Natural killer cell (primary cell): ENCODE results near the gene CD58. TPM values are rescaled to one million over a fixed set of nuclear protein-coding genes. Genes with fewer than 3 reads are reported as not detected.

Experiments
- ATAC-seq, 3 donors: fragments of 150-1000 bp in 2 of 3; fragments of 200-7000 bp in 1 of 3; cut with Tn5 transposase; 1 replicate in 1 of 3; 2 replicates in 2 of 3; pipeline ENCODE4 v1.10.0; 2021; ENCODE audit warnings: mild to moderate bottlenecking in 2 of 3, moderate library complexity in 2 of 3
- DNase-seq, 2 donors: peaks; one replicate each; pipeline versions ENCODE4 v3.0.0 to v3.0.0-alpha.2; 2013 to 2021; ENCODE audit warnings: mixed read lengths in 1 of 2
- H3K27ac ChIP-seq: one replicate; pipeline ENCODE4 v1.5.1; 2013; ENCODE audit warnings: mild to moderate bottlenecking, low read length
- H3K27me3 ChIP-seq: one replicate; pipeline ENCODE4 v1.6.1; 2013; ENCODE audit warnings: low read length; ENCODE audit not compliant: control insufficient read depth, insufficient read depth
- H3K36me3 ChIP-seq: one replicate; pipeline ENCODE4 v1.6.1; 2013; ENCODE audit warnings: low read length; ENCODE audit not compliant: control insufficient read depth, insufficient read depth
- H3K4me1 ChIP-seq: one replicate; pipeline ENCODE4 v1.6.1; 2013; ENCODE audit warnings: low read length; ENCODE audit not compliant: control insufficient read depth, insufficient read depth
- H3K4me3 ChIP-seq: one replicate; pipeline ENCODE4 v1.5.1; 2013; ENCODE audit warnings: low read length
- H3K9me3 ChIP-seq: one replicate; pipeline ENCODE4 v1.6.1; 2013; ENCODE audit warnings: low read length; ENCODE audit not compliant: control insufficient read depth, insufficient read depth
- H3K27ac Mint-ChIP-seq, 2 donors: one replicate each; pipeline ENCODE4 v1.8.0; 2022; ENCODE audit warnings: mild to moderate bottlenecking in 2 of 2, mixed read lengths in 2 of 2, moderate library complexity in 1 of 2
- H3K27me3 Mint-ChIP-seq, 2 donors: one replicate each; pipeline ENCODE4 v1.8.0; 2022; ENCODE audit warnings: low read depth in 2 of 2, mixed read lengths in 2 of 2
- H3K36me3 Mint-ChIP-seq: one replicate; pipeline ENCODE4 v1.8.0; 2022; ENCODE audit warnings: mixed read lengths
- H3K4me1 Mint-ChIP-seq, 2 donors: one replicate each; pipeline ENCODE4 v1.8.0; 2022; ENCODE audit warnings: mixed read lengths in 2 of 2
- H3K4me3 Mint-ChIP-seq: one replicate; pipeline ENCODE4 v1.8.0; 2022; ENCODE audit warnings: mild to moderate bottlenecking, moderate library complexity, mixed read lengths
- H3K9me3 Mint-ChIP-seq, 2 donors: one replicate each; pipeline ENCODE4 v1.8.0; 2022; ENCODE audit warnings: mixed read lengths in 2 of 2
- WGBS: methylation state at CpG from one replicate; pipeline ENCODE4 v1.1.7; 2013; ENCODE audit warnings: missing lambda C conversion rate; ENCODE audit not compliant: insufficient coverage; 5-methylcytosine and 5-hydroxymethylcytosine counted together
- intact Hi-C: fragments of 100-400 bp; cut with micrococcal nuclease; formaldehyde crosslinking; loops from one replicate; pipeline ENCODE4 v1.14.2; 2022
- total RNA-seq, 4 donors: library from RNA; stranded (reverse); fragments of 120-200 nt in 1 of 4; gene quantifications; one replicate each; pipeline versions ENCODE4 v1.2.3 to v1.2.4, GENCODE V29; 2013 to 2022
- TF ChIP-seq, protein P1 (sequence below): fragments of 200-600 bp; IDR thresholded peaks from one replicate; pipeline ENCODE4 v1.8.0; 2022; ENCODE audit warnings: antibody characterized with exemption

CD58 gene
- total RNA-seq, 3 donors from 2014 or later (not counting 1 experiment from before 2014, with no cell fraction given), result 27.4 to 34.0 (median 28.6) TPM

DNA sequence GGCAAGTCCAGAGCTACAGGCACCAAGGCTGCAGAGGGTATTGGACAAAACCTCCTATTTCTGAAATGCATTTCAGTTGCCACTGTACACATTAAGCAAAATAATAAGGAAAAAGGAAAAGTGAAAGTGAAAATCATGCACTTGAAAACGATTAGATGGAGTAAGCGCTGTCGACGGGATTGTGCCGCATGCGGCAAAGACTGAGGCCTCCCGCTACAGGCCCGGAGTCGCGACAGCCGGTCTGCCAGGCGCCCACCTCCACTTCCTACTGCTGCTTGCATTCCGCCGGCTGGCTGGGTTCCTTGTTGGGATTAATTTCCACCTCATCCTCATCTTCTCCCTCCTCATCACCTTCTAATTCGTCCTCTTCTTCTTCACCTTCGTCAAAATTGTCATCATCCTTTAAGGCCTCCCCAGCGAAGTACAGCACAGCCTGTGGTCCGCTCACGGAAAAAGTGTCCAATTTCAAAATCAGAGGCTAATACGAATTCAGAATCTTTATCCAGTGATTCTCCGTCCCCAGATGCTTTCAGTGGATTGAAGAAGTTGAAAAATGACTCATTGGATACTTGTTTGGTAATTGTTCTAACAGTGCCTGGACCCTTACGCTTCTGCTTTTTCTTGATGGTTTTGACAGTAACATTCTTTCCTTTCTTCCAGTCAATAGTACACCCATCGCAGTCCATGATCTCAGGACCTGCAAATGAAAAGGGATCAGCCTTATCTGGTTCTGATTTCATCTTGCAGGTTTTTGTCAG lies 38.0 kb downstream of the CD58 start:
- WGBS, result 97% methylated on average over 22 of the region's 23 CpGs
- no peaks in the 10 kb centered on the region for H3K9me3 ChIP-seq
- H3K9me3 Mint-ChIP-seq, result no peaks in the 10 kb centered on the region
- no peak overlapping the region for H3K4me3 ChIP-seq
- peak overlapping the region in 1 of 2 donors; percentile 63 for H3K27ac Mint-ChIP-seq
- no peak overlapping the region for H3K27ac ChIP-seq
- TF ChIP-seq, protein P1, sequence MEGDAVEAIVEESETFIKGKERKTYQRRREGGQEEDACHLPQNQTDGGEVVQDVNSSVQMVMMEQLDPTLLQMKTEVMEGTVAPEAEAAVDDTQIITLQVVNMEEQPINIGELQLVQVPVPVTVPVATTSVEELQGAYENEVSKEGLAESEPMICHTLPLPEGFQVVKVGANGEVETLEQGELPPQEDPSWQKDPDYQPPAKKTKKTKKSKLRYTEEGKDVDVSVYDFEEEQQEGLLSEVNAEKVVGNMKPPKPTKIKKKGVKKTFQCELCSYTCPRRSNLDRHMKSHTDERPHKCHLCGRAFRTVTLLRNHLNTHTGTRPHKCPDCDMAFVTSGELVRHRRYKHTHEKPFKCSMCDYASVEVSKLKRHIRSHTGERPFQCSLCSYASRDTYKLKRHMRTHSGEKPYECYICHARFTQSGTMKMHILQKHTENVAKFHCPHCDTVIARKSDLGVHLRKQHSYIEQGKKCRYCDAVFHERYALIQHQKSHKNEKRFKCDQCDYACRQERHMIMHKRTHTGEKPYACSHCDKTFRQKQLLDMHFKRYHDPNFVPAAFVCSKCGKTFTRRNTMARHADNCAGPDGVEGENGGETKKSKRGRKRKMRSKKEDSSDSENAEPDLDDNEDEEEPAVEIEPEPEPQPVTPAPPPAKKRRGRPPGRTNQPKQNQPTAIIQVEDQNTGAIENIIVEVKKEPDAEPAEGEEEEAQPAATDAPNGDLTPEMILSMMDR, result no peak
- no peaks in the 10 kb centered on the region for H3K27me3 ChIP-seq
- DNase-seq (no peak), ATAC-seq (no peak)
- intact Hi-C loops, result no loop called here
- H3K4me3 Mint-ChIP-seq, result no peak overlapping the region
- H3K36me3 ChIP-seq, result peaks cover 41% of the 10 kb centered on the region
- H3K27me3 Mint-ChIP-seq, result no peaks in the 10 kb centered on the region
- no peaks in the 10 kb centered on the region for H3K4me1 ChIP-seq
- peaks cover 30% of the 10 kb centered on the region for H3K36me3 Mint-ChIP-seq
- H3K4me1 Mint-ChIP-seq, result peaks cover 0 to 27% of the 10 kb centered on the region in 2 donors

DNA sequence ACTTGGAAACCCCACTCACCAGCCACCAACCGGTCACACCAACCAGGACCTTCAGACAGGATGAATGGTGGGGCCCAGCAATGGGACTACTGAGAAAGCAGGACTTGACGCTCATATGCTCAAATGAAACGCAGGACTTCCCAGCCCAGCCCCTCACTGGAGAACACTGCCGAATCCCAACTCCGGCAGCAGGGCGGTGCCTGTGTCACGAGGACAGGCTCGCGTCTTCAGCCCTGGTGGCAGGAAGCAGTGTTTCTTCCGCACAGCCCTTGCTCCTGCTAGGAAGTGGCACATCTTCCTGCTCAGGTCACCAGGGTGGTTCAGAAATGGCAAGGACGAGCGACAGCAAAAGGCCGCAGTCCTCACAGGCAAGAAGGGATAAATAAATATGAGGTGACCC lies 38.9 kb downstream of the CD58 start:
- WGBS, result 97% methylated on average over 13 of the region's 13 CpGs
- ATAC-seq, result no peak
- no peak overlapping the region for H3K27ac ChIP-seq

DNA sequence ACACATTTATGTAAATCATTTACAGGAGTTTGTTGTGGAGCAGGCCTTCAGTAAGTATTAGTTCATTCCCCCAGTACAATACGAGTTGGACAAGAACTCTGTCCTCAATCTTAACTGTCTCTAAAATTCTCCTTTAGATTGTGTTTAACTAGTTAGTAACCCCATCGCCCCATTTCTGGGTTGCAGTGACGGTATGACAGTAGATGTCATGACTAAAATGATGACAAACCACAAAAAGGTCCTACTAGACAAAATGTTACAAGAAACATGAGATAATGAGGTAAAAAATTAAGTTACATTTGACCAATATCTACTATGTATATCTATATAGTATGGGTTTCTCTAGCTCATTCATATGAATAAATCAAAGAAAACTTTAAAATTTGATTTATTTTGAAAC lies 41.1 kb downstream of the CD58 start:
- no peaks in the 10 kb centered on the region for H3K9me3 Mint-ChIP-seq
- no peaks in the 10 kb centered on the region for H3K27me3 Mint-ChIP-seq
- TF ChIP-seq, protein P1, result no peak
- no peak for ATAC-seq
- Histone ChIP-seq H3K9me3 (no peaks in the 10 kb centered on the region), H3K27me3 (no peaks in the 10 kb centered on the region), H3K4me1 (no peaks in the 10 kb centered on the region), H3K36me3 (peaks cover 25% of the 10 kb centered on the region), H3K4me3 (no peak overlapping the region), H3K27ac (no peak overlapping the region)
- H3K4me1 Mint-ChIP-seq, result peaks cover 0 to 31% of the 10 kb centered on the region in 2 donors
- H3K4me3 Mint-ChIP-seq, result no peak overlapping the region
- WGBS, result no CpG with 5 or more reads among the region's 3 CpGs
- intact Hi-C loops, result no loop called here
- no peak overlapping the region for H3K27ac Mint-ChIP-seq
- no peak for DNase-seq
- H3K36me3 Mint-ChIP-seq, result peaks cover 44% of the 10 kb centered on the region

More for the DNA sequence above, 38.9 kb downstream of the CD58 start:
- H3K27me3 Mint-ChIP-seq, result no peaks in the 10 kb centered on the region
- Histone ChIP-seq H3K4me3 (no peak overlapping the region), H3K27me3 (no peaks in the 10 kb centered on the region), H3K36me3 (peaks cover 38% of the 10 kb centered on the region), H3K9me3 (no peaks in the 10 kb centered on the region), H3K4me1 (no peaks in the 10 kb centered on the region)
- H3K27ac Mint-ChIP-seq, result no peak overlapping the region
- no peaks in the 10 kb centered on the region for H3K9me3 Mint-ChIP-seq
- H3K4me3 Mint-ChIP-seq, result no peak overlapping the region
- TF ChIP-seq, protein P1, result no peak
- H3K36me3 Mint-ChIP-seq, result peaks cover 38% of the 10 kb centered on the region
- DNase-seq, result no peak
- peaks cover 0 to 25% of the 10 kb centered on the region in 2 donors for H3K4me1 Mint-ChIP-seq
- intact Hi-C loops, result no loop called here
